ENCODE measurements around the gene GPBAR1.
"Not testable (repeated sequence)": the region's sequence is repeated elsewhere in the genome, so short reads cannot be mapped to it uniquely, and the experiment has no call there.

The GPBAR1 gene

GRCh38 chr2:218311541-218312266 lies 50.9 kb downstream of the GPBAR1 start:
- DNase-seq, result not testable (repeated sequence)

DNA sequence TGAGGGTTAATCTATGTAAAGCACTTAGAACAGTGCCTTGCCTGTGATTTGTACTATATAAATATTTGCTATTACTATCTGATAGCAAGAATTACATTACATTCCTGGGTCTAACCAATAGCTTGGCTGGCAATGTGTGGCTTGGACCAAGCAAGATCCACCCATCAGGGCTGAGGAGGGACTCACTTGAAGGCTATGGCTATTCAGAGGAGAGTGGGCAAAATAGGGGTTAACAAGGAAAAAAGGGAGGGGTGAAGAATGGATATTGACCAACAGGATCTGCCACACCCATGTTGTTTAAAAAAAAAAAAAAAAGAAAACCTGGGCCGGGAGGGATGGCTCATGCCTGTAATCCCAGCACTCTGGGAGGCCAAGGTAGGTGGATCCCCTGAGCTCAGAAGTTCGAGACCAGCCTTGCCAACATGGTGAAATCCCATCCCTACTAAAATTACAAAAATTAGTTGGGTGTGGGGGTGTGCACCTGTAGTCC lies 51.5 kb downstream of the GPBAR1 start:
- no peak for DNase-seq

DNA sequence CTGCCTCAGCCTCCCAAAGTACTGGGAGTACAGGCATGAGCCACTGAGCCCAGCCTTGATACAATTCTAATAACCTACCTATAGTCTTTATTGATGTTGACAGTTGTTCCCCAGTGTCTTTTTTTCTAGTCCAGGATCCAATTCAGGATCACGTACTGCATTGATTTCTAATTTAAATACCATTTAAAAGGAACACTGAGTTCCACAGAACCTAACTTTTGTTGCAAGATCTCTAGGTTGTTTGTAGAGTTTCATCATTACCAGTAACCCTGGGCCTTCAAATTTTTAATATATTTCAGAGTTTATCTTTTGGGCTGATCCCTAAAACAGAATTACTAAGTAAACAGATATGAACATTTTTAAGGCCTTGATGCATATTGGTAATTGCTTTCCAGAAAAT lies 52.5 kb downstream of the GPBAR1 start:
- no peak for DNase-seq

All from stimulated activated naive CD4-positive, alpha-beta T cell treated with Interleukin-2 at 50 U/mL for 16 hours (primary cell).